HepG2 (cell line): ENCODE measurements around the gene RAB34. TPM values are rescaled to one million over a fixed set of nuclear protein-coding genes. Genes with fewer than 3 reads are reported as not detected.
A peak's percentile ranks its signal among the peaks of the same experiment; 100 is the strongest.

ENCODE experiments used
- KDM3A ChIP-seq: IDR thresholded peaks from 2 replicates; pipeline ENCODE4 v1.6.1; 2018; ENCODE audit warnings: low read depth, missing compliant biosample characterization
- SIN3A ChIP-seq: IDR thresholded peaks from 2 replicates; pipeline ENCODE4 v1.6.1; 2011; ENCODE audit warnings: low read depth, mild to moderate bottlenecking, control low read depth, low read length, borderline replicate concordance
- ZNF230 ChIP-seq: sonication (generic); formaldehyde crosslinking; IDR thresholded peaks from 2 replicates; pipeline ENCODE4 v1.4.0; 2020; ENCODE audit warnings: mild to moderate bottlenecking, missing genetic modification reagents
- ZNF569 ChIP-seq: sonication (generic); formaldehyde crosslinking; IDR thresholded peaks from 2 replicates; pipeline ENCODE4 v1.5.0; 2020; ENCODE audit warnings: mild to moderate bottlenecking, missing genetic modification reagents, moderate library complexity, borderline replicate concordance
- ZNF670 ChIP-seq: sonication (generic); formaldehyde crosslinking; IDR thresholded peaks from 2 replicates; pipeline ENCODE4 v1.8.0; 2022; ENCODE audit warnings: mild to moderate bottlenecking, missing genetic modification reagents, borderline replicate concordance
- polyA plus RNA-seq, 8 experiments: library from polyadenylated mRNA; depleted of rRNA in 3 of 8; stranded (reverse) in 7 of 8; unstranded in 1 of 8; fragments of >200 nt; fragmentation: Illumina TruSeq in 4 of 8; extraction: Trizol in 4 of 8; gene quantifications; 2 replicates each; pipeline versions ENCODE4 v1.2.1 to v1.2.3, GENCODE V29; 2011 to 2016; ENCODE audit warnings: low read depth in 4 of 8, missing spikeins in 1 of 8, mixed read lengths in 1 of 8; ENCODE audit not compliant: insufficient read depth in 1 of 8
- total RNA-seq, 5 experiments: library from RNA; depleted of rRNA; stranded (reverse); fragments of >200 nt; fragmentation: Illumina TruSeq; extraction: Trizol; gene quantifications; 2 replicates each; pipeline ENCODE4 v1.2.3, GENCODE V29; 2016; ENCODE audit warnings: low read depth in 1 of 5
- TF ChIP-seq, protein P1 (sequence below), 2 experiments: sonication (generic) in 1 of 2; formaldehyde crosslinking in 1 of 2; IDR thresholded peaks; 2 replicates each; pipeline versions ENCODE4 v1.6.1 to v1.9.0; 2014 to 2022; ENCODE audit warnings: antibody characterized with exemption in 1 of 2, borderline replicate concordance in 1 of 2, inconsistent platforms in 1 of 2, low read depth in 1 of 2, missing genetic modification reagents in 1 of 2
- TF ChIP-seq, protein P2 (sequence below): IDR thresholded peaks from 2 replicates; pipeline ENCODE4 v1.6.1; 2016; ENCODE audit warnings: mild to moderate bottlenecking
- TF ChIP-seq, protein P3 (sequence below): sonication (generic); formaldehyde crosslinking; IDR thresholded peaks from 2 replicates; pipeline ENCODE4 v1.4.0; 2020; ENCODE audit warnings: missing genetic modification reagents
- TF ChIP-seq, protein P4 (sequence below): IDR thresholded peaks from 2 replicates; pipeline ENCODE4 v1.6.1; 2018; ENCODE audit warnings: missing genetic modification reagents
- TF ChIP-seq, protein P5 (sequence below): sonication (generic); formaldehyde crosslinking; IDR thresholded peaks from 2 replicates; pipeline ENCODE4 v1.4.0; 2020; ENCODE audit warnings: missing genetic modification reagents
- TF ChIP-seq, protein P6 (sequence below): sonication (generic); formaldehyde crosslinking; IDR thresholded peaks from 2 replicates; pipeline ENCODE4; 2020; ENCODE audit warnings: missing genetic modification reagents, mild to moderate bottlenecking, borderline replicate concordance

Gene RAB34
- total and polyA plus RNA-seq, 2 of the 13 experiments (the other 11 are each of a cell fraction or from before 2014, with no cell fraction given) = 0.49 TPM; not detected in 1

DNA sequence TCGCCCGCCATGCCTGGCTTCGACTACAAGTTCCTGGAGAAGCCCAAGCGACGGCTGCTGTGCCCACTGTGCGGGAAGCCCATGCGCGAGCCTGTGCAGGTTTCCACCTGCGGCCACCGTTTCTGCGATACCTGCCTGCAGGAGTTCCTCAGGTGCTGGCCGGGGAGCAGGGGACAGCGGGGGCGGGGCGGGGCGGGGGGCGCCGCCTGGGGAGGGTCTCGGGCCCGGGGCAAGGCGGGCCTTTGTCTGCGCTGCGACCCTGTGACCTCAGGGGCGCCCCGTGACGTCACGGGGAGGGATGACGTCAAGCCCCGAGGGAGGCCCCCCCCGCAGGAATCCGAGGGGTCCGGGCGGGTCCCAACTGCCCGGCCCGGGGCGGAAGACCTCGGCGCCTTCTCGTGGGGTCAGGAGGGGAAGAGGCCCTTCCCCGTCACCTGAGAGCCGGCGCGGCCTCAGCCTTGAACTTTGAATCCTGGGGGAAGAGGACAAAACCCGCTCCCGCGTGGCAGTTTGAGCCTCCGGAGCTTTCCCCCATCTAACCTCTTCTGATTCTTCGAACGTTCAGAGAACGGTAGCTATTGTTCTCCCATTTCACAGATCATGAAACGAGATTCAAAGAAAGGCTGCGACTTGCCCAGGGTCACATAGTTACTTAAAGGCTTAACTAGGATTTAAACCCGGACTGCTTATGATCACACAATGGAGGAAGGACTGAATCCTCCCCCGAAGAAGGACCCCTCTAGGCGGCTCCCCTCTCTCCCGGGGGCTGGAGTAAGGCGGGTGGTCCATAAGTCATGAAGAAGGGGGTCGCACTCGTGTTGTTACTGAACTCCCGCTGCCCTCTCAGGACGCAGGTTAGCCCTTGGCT, 26.7 kb upstream of the RAB34 start (continued):
- TF ChIP-seq, protein P1, sequence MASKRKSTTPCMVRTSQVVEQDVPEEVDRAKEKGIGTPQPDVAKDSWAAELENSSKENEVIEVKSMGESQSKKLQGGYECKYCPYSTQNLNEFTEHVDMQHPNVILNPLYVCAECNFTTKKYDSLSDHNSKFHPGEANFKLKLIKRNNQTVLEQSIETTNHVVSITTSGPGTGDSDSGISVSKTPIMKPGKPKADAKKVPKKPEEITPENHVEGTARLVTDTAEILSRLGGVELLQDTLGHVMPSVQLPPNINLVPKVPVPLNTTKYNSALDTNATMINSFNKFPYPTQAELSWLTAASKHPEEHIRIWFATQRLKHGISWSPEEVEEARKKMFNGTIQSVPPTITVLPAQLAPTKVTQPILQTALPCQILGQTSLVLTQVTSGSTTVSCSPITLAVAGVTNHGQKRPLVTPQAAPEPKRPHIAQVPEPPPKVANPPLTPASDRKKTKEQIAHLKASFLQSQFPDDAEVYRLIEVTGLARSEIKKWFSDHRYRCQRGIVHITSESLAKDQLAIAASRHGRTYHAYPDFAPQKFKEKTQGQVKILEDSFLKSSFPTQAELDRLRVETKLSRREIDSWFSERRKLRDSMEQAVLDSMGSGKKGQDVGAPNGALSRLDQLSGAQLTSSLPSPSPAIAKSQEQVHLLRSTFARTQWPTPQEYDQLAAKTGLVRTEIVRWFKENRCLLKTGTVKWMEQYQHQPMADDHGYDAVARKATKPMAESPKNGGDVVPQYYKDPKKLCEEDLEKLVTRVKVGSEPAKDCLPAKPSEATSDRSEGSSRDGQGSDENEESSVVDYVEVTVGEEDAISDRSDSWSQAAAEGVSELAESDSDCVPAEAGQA (IDR thresholded peaks at IDR 0.05; ENCODE audit: low read depth) = peak; percentile 87
- TF ChIP-seq, protein P1 (CRISPR knock-in tag; IDR thresholded peaks at IDR 0.05; ENCODE audit: borderline replicate concordance) = no peak
- TF ChIP-seq ZNF230 (CRISPR knock-in tag) (peak; percentile 68), SIN3A (peak; percentile 59; the same call in 1 of the 2 replicates), ZNF569 (CRISPR knock-in tag) (no peak), KDM3A (CRISPR knock-in tag) (0 out of 2 replicates have a peak, but pooled peaks have one; percentile 24), ZNF670 (CRISPR knock-in tag) (0 out of 2 replicates have a peak, but pooled peaks have one; percentile 14)
- TF ChIP-seq, protein P2, sequence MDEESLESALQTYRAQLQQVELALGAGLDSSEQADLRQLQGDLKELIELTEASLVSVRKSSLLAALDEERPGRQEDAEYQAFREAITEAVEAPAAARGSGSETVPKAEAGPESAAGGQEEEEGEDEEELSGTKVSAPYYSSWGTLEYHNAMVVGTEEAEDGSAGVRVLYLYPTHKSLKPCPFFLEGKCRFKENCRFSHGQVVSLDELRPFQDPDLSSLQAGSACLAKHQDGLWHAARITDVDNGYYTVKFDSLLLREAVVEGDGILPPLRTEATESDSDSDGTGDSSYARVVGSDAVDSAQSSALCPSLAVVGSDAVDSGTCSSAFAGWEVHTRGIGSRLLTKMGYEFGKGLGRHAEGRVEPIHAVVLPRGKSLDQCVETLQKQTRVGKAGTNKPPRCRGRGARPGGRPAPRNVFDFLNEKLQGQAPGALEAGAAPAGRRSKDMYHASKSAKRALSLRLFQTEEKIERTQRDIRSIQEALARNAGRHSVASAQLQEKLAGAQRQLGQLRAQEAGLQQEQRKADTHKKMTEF (CRISPR knock-in tag) = peak; percentile 35; the same call in 1 of the 2 replicates
- TF ChIP-seq, protein P3, sequence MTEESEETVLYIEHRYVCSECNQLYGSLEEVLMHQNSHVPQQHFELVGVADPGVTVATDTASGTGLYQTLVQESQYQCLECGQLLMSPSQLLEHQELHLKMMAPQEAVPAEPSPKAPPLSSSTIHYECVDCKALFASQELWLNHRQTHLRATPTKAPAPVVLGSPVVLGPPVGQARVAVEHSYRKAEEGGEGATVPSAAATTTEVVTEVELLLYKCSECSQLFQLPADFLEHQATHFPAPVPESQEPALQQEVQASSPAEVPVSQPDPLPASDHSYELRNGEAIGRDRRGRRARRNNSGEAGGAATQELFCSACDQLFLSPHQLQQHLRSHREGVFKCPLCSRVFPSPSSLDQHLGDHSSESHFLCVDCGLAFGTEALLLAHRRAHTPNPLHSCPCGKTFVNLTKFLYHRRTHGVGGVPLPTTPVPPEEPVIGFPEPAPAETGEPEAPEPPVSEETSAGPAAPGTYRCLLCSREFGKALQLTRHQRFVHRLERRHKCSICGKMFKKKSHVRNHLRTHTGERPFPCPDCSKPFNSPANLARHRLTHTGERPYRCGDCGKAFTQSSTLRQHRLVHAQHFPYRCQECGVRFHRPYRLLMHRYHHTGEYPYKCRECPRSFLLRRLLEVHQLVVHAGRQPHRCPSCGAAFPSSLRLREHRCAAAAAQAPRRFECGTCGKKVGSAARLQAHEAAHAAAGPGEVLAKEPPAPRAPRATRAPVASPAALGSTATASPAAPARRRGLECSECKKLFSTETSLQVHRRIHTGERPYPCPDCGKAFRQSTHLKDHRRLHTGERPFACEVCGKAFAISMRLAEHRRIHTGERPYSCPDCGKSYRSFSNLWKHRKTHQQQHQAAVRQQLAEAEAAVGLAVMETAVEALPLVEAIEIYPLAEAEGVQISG (CRISPR knock-in tag) = peak; percentile 12; the same call in 1 of the 2 replicates
- TF ChIP-seq, protein P4, sequence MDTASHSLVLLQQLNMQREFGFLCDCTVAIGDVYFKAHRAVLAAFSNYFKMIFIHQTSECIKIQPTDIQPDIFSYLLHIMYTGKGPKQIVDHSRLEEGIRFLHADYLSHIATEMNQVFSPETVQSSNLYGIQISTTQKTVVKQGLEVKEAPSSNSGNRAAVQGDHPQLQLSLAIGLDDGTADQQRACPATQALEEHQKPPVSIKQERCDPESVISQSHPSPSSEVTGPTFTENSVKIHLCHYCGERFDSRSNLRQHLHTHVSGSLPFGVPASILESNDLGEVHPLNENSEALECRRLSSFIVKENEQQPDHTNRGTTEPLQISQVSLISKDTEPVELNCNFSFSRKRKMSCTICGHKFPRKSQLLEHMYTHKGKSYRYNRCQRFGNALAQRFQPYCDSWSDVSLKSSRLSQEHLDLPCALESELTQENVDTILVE (CRISPR knock-in tag) = 0 out of 2 replicates have a peak, but pooled peaks have one; percentile 42
- TF ChIP-seq, protein P5, sequence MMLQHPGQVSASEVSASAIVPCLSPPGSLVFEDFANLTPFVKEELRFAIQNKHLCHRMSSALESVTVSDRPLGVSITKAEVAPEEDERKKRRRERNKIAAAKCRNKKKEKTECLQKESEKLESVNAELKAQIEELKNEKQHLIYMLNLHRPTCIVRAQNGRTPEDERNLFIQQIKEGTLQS (CRISPR knock-in tag) = peak; percentile 71
- TF ChIP-seq, protein P6, sequence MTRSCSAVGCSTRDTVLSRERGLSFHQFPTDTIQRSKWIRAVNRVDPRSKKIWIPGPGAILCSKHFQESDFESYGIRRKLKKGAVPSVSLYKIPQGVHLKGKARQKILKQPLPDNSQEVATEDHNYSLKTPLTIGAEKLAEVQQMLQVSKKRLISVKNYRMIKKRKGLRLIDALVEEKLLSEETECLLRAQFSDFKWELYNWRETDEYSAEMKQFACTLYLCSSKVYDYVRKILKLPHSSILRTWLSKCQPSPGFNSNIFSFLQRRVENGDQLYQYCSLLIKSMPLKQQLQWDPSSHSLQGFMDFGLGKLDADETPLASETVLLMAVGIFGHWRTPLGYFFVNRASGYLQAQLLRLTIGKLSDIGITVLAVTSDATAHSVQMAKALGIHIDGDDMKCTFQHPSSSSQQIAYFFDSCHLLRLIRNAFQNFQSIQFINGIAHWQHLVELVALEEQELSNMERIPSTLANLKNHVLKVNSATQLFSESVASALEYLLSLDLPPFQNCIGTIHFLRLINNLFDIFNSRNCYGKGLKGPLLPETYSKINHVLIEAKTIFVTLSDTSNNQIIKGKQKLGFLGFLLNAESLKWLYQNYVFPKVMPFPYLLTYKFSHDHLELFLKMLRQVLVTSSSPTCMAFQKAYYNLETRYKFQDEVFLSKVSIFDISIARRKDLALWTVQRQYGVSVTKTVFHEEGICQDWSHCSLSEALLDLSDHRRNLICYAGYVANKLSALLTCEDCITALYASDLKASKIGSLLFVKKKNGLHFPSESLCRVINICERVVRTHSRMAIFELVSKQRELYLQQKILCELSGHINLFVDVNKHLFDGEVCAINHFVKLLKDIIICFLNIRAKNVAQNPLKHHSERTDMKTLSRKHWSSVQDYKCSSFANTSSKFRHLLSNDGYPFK = no peak
